ENCODE results near the gene RAMP1. TPM values are rescaled to one million over a fixed set of nuclear protein-coding genes. Genes with fewer than 3 reads are reported as not detected.
A peak's percentile ranks its signal among the peaks of the same experiment; 100 is the strongest.

The RAMP1 gene
- total and polyA plus RNA-seq, 8 donors, result 53.3 to 87.6 (median 61.7) TPM

- H3K4me1 ChIP-seq, result peaks cover 0 to 4% (median 0%) of the 10 kb centered on the region in 3 donors
- 81 to 87% methylated on average over 16 of the region's 16 CpGs for WGBS, 2 donors
- DNase-seq (peak in 1 of 6 donors; percentile 61), FAIRE-seq (no peak), ATAC-seq (no peak)
- H3K9me3 ChIP-seq, result no peaks in the 10 kb centered on the region
- no peak overlapping the region for H3K4me3 ChIP-seq
- intact Hi-C loops (cut with DNase I), result no loop called here
- no peaks in the 10 kb centered on the region for H3K27me3 ChIP-seq
- H3K36me3 ChIP-seq, result peaks cover 0 to 11% (median 0%) of the 10 kb centered on the region in 3 donors
- no peak overlapping the region for H3K27ac ChIP-seq
- no peak for TF ChIP-seq CTCF (IDR thresholded peaks at IDR 0.05)
These were observed 16.0 kb downstream of the RAMP1 start for GRCh38 chr2:237875256-237876060.

DNA sequence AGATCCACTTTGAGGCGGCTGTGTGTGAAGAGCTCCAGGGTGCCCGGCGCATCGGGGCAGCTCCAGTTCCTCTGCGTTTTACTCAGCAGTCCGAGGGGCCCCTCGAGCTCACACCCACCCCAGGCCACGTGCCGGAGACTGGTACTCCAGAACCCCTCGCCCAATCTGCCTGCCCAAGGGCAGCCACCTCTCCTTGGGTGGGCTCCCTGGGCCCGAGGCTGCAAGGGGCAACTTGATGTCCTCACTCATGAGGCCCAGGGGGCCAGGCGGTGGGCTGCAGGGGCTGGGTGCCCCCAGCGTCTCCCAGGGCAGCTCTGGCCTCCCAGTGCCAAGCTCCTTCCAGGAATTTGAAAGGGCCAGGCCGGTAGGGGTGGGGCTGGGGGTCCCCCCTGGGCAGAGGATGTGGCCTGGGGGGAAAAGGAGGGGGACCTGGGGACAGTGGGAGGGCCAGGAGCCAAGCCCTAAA lies 16.7 kb downstream of the RAMP1 start:
- TF ChIP-seq CTCF (IDR thresholded peaks at IDR 0.05), result no peak
- 91 to 92% methylated on average over 14 of the region's 14 CpGs for WGBS, 2 donors
- Histone ChIP-seq H3K27ac (no peak overlapping the region), H3K36me3 (peaks cover 0 to 12% (median 0%) of the 10 kb centered on the region in 3 donors), H3K4me1 (peaks cover 0 to 4% (median 0%) of the 10 kb centered on the region in 3 donors), H3K27me3 (no peaks in the 10 kb centered on the region), H3K9me3 (no peaks in the 10 kb centered on the region), H3K4me3 (no peak overlapping the region)
- no peak for FAIRE-seq
- no peak for ATAC-seq
- intact Hi-C loops (cut with DNase I), result no loop called here
- DNase-seq, result peak in 1 of 6 donors; percentile 58

GRCh38 chr2:237876532-237876931 lies 17.1 kb downstream of the RAMP1 start:
- peaks cover 0 to 16% (median 0%) of the 10 kb centered on the region in 3 donors for H3K36me3 ChIP-seq
- H3K27me3 ChIP-seq, result no peaks in the 10 kb centered on the region
- no peaks in the 10 kb centered on the region for H3K9me3 ChIP-seq
- TF ChIP-seq CTCF (IDR thresholded peaks at IDR 0.05), result no peak
- peaks cover 0 to 4% (median 0%) of the 10 kb centered on the region in 3 donors for H3K4me1 ChIP-seq
- FAIRE-seq (no peak), DNase-seq (no peak), ATAC-seq (no peak)
- H3K27ac ChIP-seq, result no peak overlapping the region
- intact Hi-C loops (cut with DNase I), result no loop called here
- 89 to 92% methylated on average over 12 of the region's 12 CpGs for WGBS, 2 donors
- H3K4me3 ChIP-seq, result no peak overlapping the region

GRCh38 chr2:237876951-237877491 lies 17.6 kb downstream of the RAMP1 start:
- WGBS, 2 donors, result 92 to 95% methylated on average over 23 of the region's 23 CpGs
- ATAC-seq, result no peak
- H3K4me1 ChIP-seq, result peaks cover 0 to 4% (median 0%) of the 10 kb centered on the region in 3 donors
- no peaks in the 10 kb centered on the region for H3K27me3 ChIP-seq
- H3K36me3 ChIP-seq, result peaks cover 0 to 16% (median 0%) of the 10 kb centered on the region in 3 donors
- no peak for FAIRE-seq
- H3K4me3 ChIP-seq, result no peak overlapping the region
- no peak overlapping the region for H3K27ac ChIP-seq
- no peak for TF ChIP-seq CTCF (IDR thresholded peaks at IDR 0.05)
- intact Hi-C loops (cut with DNase I), result no loop called here
- DNase-seq, result peak in 2 of 6 donors; percentile 14 to 49
- H3K9me3 ChIP-seq, result no peaks in the 10 kb centered on the region

All from pancreas (tissue), 10 donors.